Ureter (tissue), 1 donor: ENCODE results near the gene DACT3. TPM values are rescaled to one million over a fixed set of nuclear protein-coding genes. Genes with fewer than 3 reads are reported as not detected.

ENCODE experiments used
- DNase-seq: peaks from one replicate; pipeline ENCODE4 v3.0.0-alpha.2; 2020; ENCODE audit warnings: low spot score
- total RNA-seq: library from RNA; stranded (reverse); gene quantifications from one replicate; pipeline ENCODE4 v1.2.4, GENCODE V29; 2023
- donor health status: DM: yes; HTN: yes; CAD: no.

Gene DACT3
- total RNA-seq, 1 donor from 2014 or later: 25.6 TPM

DNA sequence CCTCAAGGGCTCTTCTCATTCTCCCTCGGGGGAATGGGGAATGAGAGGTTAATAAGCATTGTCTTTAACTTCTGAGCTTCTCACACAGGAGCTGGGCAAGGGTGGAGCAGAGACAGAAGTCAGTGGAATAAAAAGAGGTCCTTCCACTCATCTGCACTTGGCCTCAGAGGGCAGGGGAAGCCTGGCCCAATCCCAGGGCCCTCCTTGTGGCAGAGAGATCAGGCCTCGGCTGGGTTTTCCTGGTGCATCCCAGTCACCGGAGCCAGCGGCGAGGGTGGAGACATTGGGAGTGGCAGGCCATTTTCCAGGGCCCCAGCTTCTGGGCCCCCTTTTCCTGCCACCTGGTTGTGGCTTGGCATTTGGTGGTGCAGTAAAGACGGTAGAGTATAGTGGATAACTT is 49.2 kb downstream of the DACT3 start:
- no peak for DNase-seq

DNA sequence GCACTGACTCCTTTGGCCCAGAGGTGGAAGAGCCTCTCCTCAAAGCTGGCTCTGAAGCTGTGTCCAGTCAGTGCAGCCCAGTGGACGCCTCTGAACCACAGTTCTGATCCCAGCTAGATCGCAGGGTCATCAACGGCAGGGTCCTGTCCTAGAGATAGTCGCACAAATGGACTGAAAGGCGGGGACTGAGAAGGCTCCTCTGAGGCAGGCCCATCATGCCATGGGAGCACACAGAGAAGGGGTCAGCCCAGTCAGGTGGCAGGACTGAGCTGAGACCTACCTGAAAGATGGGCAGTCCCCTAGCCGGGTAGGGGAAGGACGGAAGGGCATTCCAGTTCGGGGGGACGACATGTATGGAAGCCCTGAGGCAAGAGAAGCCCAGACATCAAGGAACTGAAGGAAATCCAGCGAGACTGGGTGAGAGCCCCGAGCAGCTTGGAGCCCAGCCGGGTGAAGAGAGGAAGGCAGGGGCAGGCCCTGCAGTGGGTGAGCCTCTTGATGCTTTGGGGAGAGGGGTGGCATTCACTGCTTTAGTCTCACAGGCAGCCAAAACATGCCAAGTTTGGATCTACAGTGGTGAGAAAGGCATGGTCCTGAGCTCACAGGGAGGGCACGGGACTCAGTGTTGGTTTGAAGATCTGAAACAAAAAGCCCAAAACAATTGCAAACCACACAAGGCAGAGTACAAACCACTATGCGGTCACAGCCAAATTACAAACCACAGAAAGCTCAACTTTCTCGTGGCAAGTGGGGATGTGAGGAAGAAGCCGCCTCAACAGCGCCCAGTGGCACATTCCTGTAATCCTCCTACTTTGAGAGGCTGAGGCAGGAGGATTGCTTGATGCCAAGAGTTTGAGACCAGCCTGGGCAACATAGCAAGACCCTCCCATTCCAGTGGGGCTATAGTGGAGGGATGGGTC is 49.9 kb downstream of the DACT3 start:
- no peak for DNase-seq

DNA sequence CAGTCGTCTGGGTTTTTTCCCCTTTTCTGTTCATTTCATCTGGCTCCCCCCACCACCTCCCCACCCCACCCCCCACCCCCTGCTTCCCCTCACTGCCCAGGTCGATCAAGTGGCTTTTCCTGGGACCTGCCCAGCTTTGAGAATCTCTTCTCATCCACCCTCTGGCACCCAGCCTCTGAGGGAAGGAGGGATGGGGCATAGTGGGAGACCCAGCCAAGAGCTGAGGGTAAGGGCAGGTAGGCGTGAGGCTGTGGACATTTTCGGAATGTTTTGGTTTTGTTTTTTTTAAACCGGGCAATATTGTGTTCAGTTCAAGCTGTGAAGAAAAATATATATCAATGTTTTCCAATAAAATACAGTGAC is 50.6 kb downstream of the DACT3 start:
- DNase-seq: no peak

DNA sequence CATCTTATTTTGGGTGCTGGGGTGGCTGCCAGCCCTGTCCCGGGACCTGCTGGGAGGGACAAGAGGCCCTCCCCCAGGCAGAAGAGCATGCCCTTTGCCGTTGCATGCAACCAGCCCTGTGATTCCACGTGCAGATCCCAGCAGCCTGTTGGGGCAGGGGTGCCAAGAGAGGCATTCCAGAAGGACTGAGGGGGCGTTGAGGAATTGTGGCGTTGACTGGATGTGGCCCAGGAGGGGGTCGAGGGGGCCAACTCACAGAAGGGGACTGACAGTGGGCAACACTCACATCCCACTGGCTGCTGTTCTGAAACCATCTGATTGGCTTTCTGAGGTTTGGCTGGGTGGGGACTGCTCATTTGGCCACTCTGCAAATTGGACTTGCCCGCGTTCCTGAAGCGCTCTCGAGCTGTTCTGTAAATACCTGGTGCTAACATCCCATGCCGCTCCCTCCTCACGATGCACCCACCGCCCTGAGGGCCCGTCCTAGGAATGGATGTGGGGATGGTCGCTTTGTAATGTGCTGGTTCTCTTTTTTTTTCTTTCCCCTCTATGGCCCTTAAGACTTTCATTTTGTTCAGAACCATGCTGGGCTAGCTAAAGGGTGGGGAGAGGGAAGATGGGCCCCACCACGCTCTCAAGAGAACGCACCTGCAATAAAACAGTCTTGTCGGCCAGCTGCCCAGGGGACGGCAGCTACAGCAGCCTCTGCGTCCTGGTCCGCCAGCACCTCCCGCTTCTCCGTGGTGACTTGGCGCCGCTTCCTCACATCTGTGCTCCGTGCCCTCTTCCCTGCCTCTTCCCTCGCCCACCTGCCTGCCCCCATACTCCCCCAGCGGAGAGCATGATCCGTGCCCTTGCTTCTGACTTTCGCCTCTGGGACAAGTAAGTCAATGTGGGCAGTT is 51.2 kb downstream of the DACT3 start:
- DNase-seq: no peak

DNA sequence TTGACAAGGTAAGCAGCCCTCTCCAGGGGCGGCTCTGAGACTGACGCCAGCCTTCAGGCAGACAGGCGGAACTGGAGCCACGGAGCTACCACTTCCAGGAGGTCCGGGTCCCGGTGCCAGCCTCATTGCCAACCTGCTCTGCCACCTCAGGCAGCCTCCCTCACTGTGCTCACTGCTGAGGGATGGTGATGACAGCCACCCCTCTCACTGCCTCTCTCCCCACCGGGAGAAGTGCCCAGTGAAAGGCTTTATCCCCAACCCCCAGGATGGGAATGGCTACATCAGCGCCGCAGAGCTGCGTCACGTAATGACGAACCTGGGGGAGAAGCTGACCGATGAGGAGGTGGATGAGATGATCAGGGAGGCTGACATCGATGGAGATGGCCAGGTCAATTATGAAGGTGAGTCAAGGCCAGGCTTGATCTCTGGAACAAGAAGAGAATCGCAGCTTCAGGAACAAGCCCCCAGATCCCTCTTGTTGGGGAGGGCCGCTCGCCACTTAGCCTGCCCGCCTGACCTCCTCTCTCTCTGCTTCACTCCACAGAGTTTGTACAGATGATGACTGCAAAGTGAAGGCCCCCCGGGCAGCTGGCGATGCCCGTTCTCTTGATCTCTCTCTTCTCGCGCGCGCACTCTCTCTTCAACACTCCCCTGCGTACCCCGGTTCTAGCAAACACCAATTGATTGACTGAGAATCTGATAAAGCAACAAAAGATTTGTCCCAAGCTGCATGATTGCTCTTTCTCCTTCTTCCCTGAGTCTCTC is 52.2 kb downstream of the DACT3 start:
- no peak for DNase-seq

DNA sequence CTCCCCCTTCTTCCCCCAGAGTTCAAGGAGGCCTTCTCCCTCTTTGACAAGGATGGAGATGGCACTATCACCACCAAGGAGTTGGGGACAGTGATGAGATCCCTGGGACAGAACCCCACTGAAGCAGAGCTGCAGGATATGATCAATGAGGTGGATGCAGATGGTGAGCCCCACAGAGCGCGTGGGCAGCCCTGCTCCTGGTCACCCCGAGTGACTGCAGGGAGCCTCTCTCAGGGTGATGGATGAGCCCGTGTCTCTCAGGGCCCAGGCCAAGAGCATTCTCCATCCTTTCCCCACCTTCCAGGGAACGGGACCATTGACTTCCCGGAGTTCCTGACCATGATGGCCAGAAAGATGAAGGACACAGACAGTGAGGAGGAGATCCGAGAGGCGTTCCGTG is 52.8 kb downstream of the DACT3 start:
- no peak for DNase-seq

DNA sequence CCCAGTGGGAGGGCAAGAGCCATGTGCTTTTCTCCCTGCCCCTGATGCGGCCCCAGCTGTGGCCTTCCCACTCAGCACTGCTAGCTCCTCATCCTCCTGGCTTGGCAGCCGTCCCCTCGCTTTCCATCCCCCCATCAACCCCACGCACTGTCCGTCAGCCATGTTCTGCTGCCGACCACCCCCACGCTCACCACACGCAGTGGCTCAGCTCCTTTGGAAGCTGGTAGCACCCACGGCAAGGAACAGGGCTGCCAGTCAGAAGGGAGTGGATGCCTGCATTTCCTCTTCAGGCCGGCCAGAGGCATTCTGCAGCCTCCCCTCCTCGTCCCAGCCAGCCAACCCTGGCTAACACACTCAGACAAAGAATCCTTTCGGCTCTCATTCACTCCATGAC is 53.5 kb downstream of the DACT3 start:
- no peak for DNase-seq

DNA sequence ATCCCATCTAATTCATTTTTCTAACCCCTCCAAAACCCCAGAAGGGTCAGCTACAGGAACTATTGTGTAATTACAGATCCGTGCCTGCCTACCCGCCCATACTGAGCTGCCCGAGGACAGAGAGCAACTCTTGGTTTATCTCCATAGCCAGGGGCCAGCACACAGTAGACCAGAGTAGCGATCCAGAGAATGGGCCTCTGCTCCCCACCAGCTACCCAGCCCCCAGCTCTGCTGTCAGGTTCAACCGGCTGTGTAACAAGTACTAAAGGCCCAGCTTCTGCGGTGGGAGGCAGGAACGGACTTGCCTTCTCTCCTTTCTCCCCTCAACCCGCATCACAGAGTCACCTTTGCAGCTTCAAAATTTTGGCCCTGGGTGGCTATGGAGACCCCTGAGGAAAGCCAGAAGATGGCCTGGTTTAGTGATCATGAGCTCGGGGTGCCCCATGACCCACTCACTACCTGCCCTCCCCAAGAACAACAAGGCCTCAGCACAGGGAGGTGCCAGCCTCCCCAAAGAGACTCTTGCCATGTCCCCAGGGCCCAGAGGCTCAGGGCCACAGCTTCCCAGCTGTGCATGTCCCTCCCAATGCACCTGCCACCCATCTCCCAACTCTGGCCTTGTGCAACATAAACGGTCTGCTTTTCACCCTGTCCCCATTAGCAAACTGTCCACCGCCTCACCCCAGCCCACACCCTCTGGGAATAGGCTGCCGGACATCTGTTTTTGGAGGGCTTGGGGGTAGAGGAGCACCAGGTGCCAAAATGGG is 54.1 kb downstream of the DACT3 start:
- DNase-seq: no peak

DNA sequence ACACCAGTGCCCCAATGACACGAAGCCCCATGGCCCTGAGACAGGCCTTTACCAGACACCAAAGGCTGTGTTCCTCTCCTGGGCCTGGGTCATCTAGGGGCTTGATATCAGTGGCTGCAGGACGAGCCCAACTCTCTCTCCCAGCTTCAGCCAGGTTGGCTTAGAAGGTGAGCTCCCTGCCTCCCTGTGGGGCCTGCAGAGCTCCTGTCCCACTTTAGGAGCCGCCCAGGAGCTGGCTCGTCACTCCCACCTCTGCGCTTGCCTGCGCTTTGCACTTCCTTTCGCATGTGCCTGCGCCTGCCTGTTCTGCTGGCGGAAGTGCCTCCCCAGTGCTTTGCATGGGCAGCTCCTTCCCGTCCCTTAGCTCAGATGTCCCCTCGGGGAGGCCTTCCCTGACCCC is 55.0 kb downstream of the DACT3 start:
- no peak for DNase-seq

DNA sequence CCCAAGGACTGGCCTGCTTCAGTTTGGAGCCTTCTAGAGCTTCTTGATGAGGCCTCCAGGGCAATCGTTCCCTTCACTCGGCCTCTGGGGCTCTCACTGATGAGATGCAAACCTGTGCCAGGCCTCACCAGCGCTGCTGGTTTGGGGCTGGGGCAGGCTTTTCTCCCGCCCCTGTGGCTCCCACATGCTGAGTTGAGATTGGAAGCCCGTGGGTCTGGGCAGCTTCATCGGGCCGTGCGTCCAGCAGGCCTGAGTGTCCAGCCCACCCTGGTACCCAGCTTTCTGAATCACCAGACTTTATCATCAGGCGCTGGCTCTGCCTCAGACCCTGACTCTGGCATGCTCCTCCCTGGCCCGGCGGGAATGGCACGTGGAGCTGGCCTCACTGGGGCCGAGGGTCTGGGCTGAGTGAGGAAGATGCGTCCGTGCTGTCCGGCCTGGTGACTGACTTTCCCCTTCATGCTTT is 55.6 kb downstream of the DACT3 start:
- DNase-seq: no peak

DNA sequence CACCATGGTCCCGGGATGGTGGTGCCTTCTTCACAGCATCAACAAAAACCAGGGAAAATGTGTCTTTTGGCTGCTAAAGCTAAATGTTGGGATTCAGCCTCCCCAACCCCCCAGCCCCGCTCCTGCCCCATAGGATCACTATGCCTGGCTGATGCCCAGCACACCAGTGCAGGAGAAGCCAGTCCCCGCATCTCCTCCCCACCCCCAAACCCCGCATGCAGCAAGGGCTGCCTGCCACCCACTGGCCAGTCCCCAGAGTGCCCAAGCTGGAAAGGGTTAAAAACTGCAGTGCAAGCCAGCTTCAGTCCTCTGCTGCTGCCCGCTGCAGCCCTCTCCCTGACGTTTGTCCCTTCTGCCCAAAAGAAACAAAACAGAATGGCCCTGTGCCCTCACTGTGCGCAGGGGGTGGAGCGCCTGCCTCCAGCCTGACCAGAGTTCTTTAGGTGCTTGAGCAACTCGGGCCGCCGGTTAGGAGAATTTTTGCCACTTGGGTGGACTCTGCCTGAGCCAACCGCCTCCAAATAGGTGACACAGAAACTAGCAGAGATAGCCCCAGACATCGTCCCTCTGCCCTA is 56.1 kb downstream of the DACT3 start:
- DNase-seq: no peak

DNA sequence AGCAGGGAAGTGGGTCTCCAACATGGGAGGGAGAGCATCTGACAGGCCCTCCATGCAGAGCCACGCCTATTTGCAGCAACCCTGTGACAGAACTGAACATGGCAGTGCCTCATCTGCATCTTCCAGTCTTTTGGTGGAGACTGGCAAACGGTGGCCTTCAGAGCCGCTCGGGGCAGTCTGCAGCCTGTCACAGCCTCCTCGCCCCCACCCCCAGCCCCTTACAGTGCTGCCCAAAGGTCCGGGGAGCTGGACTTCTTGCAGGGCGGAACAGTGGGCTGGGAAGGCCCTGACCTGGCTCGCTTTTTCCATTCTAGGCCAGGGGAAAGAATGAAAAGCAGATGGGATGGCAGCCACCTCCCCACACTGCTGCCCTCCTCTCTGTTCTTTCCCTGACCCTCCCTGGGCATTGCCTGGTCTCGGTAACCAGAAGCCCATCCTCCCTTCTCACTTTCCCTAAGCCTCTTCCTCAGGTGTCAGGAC is 57.2 kb downstream of the DACT3 start:
- no peak for DNase-seq

DNA sequence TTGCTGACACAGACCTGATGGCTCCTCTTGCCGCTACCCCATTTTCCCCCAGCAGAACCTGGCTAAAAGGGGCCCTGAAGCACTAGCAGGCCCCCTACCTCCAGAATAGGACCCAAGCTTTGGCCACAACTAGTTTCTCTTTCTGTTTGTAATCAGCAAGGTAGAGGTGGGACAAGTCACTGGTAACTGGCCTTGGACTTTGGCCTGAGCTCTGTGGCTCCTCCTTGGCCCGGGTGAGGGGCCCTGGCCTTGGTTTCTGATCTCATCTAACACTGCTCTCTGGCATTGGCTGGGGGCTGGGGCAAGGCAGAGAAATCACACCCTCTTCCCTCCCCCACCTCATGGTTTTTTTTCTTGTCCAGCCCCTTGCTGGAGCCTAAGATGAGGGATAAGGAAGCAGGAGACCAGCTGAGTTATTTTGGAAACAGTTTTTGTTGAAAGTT is 57.8 kb downstream of the DACT3 start:
- DNase-seq: no peak

DNA sequence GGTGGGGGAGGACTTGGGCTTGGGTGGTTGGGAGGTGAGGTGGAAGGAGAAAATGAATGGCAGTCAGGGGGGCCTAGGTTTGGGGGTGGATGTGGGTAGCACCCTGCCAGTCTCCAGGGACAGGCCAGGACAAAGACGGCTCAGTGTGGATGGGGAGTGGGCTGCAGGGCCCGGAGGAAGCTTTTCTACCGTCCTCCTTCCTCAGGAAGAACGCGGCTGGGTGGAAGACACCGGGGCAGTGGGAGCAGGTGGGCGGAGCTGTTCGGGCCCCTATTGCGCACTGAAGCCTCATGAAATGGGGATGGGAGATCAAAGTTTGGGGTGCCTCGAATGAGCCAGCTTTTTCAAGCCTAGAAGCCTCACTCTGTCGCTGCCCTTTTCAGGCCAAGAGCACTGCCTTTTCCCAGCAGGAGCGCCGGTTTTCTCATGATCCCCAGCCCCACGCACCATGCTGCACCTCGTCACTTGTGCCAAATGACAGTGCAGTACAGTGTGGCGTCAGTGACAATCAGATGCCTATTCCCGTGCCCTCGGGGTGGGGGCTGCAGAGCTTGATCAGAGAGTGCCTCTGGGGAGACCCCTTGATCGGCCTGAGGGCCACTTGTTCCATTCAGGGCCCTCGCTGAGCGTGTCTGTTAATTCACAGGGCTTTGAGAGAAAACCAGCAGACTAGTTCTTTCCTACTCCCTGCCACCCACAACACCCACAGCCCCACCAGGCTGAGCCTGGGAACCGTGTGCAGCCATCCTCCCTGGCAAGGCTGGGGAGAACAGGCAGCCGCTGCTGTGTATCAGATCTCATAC is 58.4 kb downstream of the DACT3 start:
- DNase-seq: no peak

DNA sequence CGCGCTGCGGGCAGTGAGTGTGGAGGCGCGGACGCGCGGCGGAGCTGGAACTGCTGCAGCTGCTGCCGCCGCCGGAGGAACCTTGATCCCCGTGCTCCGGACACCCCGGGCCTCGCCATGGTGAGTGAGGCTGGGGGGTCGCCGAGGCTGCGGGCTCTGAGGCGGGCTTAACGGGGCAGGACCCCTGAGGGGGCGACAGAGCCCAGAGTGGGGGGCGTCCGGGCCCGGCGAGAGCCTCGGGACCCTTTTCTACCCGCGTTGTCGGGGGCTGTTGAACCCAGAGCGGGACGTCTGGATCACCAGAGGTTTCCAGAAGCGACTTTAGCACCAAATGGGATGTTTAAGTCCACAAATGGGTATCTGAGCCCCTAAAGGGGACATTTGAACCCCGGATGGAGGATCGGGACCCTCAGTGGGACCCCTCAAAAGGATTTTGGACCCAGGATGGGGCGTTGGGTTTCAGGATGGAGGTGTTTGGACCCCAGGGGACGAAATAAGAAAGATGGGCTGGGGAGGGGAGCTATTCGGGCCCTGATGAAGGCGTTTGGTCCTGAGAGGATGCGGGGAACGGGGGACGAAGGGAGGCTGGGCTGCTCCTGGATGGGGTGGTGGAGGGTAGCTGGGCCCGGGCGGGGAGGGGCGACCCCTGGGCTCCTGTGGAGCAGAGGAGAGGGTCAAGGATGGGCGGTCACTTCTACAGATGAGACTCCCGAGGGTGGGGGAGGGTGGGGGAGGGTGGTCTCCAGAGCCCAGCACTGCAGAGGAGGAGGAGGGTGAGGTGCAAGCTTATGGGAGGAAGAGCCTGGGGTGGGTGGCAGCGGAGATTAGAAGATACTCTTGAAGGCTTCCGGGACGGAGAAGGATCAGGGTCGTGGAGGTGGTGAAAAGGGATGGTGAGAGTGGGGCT is 59.4 kb downstream of the DACT3 start, which contains the start of gene CALM3:
TSS of gene CALM3 (plus strand) at position 13 of the 907 bp plus-strand sequence. CDS start at position 118, 105 bp downstream.
- no peak for DNase-seq

DNA sequence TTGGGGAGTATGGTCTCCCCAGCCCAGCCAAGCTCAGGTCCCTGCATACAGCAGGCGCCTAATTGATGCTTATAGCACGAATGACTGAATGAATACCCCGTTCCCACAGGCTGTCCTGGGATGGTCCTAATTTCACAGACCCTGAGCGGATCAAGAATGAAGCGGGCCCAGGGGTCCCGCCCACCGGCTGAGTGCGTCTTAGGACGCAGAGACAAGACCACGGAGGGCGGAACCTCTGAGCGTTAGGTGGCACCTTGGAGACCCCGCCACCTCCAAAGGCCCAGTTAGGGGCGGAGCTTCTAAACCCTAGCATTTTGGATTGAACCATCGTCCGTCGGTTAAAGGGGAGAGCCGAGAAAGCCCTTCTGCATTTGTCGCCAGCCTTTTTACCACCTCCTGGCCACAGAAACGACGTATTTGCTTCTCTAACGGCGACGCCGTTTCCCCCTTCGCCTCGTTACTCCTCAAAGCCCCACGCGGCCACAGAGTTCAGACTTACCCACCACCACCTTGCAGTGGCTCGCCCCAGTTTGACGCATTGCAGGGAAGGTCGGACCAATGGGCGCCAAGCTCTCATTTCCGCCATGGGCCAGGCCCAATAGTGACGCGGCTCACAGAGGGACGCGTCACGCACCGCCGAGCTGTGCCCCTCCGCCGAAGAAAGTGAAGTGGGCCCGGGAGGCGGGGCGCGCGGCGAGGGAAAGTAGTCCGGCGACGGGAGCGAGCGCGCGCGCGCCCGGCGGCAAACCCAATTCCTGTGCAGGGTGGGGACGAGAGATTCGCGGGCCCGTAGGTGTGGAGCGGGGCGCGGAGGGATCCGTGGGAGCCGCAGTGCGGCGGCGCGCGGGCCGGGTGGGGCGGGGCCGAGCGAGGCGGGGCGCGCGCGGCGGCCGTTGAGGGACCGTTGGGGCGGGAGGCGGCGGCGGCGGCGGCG is 60.3 kb downstream of the DACT3 start:
- peak; percentile 98 for DNase-seq

DNA sequence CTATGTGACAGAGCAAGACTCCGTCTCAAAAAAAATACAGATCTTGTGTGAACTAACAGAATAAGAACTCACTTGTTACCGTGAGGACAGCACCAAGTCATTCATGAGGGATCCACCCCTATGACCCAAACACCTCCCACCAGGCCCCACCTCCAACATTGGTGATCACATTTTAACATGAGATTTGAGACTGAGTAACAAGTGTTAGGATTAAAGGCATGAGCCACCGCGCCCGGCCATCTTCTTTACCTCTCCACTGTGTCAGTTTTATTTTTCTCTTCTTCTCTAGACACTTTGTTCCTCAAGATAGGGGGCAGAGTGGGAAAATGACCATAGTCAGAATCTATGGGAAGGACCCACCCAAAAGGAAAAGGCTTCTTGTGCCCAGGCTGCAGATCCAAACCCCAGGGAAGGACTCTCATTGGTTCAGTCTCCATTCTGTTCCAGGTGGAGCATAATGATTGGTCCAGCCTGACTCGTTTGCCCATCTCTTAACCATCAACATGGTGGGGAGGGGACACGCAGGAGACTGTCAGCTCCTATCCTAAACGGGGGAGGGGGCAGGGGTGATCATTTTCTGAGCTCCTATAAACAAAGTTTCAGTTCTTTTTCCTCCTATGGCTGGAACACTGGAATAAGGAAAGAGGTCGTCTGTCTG is 61.1 kb downstream of the DACT3 start:
- DNase-seq: no peak
